Hematopoietic multipotent progenitor cell treated with erythropoietin and hydrocortisone succinate and interleukin-3 and kit ligand, for 15 days (in vitro differentiated cells): Measurements from ENCODE around the gene CDH4.

Experiments
- DNase-seq: peaks from one replicate; pipeline ENCODE4 v3.0.0-alpha.2; 2015; ENCODE audit warnings: low spot score

CDH4 gene

DNA sequence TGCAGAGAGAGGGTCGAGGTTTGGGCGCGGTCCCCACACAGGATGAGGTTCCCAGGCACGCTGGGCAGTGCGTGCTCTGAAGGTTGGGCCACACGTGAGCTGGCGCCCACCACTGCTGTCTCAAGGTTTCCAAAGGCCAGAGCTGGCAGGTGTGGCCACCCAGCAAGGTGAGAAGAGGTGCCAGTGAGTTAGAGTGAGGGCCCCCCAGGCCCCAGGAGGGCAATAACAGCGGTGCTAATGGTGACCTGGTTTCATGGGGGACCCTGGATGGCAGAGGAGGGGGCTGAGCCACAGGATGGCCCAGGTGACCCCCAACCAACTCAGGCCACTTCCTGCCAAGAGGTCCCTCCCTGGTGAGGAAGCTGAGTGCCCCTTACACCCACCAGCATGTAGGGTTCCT, 628.6 kb downstream of the CDH4 start:
- DNase-seq: no peak

DNA sequence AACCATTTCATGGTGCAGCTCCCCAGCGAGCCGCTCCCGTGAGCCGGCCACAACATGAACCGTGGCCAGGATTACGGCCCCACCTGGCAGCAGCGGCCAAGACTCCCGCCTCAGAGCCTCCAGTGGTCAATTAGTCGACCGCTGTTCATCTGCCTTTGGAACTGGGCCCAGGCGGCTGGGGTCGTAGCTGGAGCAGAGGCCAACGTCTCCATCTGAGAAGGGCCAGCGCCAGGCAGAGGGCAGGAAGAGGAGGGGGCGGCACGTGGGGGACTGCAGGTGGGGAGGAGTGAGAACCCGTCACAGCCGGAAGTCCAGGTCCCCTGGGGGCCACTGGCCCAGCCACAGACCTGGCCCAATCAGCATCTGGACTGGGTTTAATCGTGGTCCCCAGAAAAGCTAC, 629.4 kb downstream of the CDH4 start:
- no peak for DNase-seq

DNA sequence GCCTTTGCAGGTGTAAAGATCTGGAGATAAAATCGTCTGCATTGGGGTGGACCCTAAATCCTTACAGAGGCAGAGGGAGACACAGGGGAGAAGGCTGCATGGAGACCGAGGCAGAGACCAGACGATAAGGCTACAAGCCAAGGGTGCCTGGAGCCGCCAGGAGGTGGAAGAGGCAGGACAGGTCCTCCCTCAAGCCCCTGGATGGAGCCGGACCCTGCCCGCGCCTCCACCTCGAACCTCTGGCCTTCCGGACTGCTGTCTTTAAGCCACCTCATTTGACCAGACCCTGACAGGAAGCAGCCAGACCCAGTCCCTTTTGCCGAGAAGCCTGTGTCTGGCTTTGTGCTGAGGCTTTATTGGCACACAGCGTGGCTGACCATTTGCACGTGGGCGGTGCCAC, 629.8 kb downstream of the CDH4 start:
- DNase-seq: no peak

DNA sequence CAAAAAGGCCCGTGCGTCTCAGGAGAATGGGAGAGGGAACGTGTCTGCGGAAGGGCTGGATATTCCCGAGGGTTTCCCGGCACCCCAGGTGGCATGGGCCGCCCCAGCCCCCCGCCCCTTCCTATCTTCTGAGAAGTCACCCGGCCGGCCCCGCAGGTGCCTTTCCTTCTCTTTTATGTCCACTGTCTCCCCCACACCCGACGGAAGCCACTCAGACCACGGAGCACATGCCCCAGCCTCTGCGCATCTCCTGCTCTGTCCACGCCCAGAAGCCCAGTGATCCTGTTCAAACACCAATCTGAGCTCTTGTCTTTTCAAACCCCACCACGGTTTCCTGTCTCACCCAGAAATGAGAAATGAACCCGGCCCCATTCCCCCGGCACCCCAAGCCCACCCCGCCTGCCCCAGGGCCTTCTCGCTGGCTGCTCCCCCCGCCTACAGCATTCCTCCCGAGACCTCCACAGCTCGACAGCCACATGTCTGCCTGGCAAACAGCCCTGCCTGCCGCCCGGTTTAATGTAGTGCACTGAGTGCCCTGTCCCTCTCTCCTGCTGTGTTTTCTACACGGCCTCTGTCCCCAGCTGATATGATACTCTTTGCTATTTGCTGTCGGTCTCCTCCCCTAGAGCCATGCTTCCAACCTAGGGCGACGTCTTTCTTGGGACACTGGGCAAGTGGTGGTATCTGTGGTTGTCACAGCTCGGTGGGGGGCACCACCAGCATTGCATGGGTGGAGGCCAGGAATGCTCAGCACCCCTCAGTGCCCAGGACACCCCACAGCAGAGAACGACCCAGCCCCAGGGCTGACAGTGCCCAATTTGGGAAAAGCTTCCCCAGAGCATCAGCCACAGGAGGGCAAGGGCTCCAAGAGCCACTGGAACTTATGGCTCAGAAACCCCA, 630.9 kb downstream of the CDH4 start:
- DNase-seq: no peak

DNA sequence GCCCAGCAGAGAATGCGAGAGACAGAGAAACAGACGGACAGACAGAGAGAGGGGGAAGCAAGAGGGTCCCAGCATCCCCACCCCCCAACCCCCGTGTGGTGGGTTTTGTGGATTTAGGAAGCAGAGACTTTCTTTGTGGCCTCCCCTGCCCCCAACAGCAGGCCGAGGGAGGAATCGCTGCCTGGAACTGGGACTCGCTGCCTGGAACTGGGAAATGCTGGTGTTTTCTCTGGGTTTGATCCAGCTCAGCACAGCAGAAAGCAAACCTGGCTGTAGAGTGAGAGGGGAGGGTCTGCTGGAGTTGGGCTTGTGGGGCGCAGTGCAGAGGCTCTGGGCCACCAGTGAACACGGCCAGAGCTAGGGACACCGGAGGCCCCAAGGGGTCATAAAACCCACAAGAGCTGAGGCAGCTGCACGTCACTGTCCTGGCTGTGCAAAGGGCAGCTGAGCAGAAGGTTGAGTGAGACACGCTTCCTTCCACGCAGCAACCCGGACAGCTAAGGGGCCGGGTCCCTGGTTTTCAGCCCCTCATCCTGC, 631.9 kb downstream of the CDH4 start:
- no peak for DNase-seq

DNA sequence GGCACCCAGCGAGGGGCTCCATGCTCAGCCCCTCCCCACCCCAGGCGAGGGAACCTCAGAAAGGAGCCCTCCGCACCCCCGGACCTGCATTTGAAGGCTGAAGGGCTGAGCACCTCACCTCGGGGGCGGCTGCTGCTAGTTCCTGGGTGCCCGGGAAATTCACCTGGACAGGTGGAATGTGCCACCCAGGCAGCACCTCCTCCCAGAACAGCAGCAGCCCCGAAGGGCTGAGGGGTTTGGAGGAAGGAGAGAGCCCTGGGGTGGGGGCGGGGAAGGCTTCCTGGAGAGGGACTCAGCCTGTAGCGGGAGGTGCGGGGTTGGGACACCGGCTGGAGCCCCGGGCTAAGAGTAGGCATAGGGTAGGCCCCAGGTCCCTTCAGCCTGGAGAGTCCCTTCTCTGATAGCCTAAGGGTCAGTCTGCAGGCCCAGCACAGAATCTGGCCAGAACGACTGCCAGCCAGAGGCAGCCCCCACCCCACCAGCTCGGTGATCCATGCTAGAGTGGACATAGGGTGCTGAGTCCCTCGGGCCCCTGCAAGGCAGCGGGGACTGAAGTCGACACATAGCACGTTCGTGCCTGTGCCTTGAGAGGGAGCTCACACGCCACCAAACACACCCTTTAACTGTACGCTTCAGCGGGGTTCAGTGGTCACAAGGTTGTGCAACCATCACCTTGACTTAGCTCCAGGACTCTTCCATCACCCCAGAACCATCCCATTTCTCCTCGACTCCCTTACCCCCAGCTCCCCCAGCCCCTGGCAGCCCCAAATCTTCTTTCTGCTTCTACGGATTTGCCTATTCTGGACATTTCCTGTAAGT, 632.7 kb downstream of the CDH4 start:
- no peak for DNase-seq

DNA sequence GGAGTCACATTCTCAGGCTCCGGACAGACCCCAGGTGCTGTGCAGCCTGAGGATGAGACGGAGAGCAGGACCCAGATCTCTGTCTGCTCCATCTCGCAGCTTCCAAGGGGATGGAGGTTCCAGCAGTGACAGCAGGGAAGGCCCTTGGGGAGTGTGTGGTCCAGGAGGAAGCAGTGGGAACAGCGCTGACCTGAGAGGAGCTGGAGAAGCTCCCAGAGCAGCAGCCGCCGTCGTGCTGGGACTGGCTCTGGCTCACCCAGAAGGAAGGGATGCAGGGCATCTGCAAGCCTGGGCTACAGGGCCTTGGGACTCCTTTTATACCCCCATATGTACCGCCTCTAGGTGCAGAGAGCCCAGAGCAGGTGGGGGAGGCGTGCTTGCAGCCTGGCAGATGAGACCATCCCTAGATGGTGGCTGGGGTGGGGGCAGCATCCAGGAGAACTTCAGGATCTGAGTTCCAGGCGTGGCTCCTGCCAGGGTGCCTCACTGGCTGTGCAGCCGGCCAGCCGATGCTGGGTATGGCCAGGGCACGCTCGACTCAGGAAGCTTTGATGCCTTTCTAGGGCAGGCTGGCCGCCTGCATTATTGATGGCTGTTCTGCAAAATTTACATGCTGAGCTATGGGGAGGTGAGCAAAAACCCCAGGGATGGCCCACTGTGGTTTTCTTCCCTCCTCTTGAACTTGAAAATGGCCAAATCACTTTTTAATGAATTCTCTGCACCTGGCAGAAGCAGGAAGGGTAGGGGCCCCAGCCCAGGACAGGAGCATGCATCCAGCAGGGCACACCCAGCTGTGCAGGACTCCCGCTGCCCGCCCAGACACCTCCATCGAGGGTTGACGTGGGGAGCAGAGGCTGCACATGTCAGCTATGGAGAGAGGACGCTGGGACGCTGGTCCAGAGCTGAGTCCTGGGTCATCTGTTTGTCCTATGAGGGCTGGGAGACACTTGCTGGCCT, 634.0 kb downstream of the CDH4 start:
- no peak for DNase-seq

DNA sequence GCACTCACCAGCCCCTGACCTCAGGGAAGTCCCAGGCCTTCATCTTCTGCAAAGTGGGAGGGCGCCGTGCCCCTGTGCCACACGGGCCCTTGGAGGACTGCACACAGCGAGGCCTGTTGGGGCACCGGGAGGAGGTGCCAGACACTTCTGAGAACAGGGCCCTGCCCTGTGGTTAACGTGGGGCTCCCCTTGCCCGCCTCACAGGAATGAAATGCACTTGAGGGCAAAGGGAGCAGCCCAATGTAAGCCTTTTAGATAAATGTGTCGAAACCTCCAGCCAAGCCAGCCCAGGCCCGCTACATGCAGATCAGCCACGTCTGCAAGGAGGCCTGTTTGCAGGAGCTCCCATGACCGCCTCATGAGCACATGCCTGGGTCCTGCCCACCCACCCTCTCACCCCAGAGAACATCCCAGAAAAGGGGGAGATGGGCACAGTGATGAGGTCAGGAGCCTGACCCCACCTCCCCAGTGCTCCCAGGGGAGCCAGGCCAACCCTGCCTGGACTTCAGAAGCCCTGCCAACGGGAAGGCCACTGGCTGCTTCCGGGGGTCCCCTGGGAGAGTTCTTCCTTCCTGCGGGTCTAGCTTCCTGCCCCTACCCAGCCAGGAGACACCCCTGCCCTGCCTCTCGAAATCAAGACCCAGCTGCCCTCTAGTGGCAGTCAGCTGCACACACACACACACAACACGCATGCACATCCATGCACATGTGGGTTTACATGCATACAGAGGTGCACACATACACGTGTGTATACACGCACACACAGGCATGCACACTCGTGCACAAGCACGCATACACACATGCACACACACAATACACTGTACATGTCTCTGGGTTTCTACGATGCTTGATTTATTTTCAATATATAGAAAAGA, 634.9 kb downstream of the CDH4 start:
- DNase-seq: peak; percentile 3

DNA sequence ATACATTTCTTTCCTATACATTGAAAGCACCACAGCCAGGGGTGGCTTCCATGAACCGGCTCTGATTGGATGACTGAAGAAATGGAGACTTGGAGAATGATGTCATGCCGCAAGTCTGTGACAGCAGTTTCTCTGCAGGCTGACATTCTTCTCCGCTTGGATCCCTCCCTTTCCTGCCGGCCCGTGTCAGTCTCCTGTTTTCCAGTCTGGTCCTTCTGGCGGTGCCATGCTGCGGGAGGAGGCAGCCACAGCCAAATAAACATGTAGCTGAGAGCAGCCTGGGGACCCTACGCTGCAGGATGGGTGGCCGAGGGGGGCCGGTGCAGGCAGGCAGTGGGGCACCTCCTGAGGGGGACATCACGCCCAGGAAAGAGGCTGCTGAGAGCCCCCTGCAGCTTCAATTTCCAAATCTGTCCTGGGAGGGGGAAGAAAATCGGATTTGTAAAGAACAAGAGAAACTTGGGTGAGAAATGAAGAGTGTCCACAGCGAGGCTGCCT, 635.6 kb downstream of the CDH4 start:
- DNase-seq: no peak

DNA sequence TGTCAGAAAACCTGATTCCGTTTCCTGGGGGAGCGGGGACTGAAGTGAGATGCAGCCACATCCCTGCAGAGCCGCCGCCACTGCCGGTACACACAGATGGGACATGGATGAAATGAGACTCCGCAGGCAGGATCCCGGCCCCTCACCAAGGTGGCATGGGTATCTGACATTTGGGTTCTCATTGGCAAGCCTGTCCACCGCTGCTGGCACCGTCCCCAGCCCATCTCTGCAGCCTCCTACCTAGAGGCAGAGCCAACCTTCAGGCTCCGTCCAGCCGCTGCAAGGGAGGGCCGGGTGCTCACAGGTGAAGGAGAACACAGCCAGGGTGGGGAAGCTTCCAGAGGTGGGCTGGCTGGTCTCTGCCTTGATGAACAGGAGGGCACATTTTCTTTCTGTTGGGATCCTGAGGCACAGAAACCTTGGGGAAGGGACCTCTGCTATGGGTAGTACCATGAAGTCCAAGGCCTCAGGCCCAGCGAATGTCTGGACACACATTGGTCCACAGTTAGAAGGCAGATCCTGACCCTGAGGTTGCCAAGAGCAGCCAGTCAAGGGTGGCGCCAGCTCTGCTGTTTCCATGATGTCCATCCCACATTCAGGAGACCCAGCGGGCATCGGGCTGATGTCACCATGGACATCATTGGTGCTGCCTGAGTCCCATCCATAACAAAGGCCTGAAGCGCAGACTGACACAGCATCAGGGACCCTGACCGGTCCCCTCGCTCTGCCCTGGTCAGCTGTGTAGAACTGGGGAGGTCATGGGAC, 636.2 kb downstream of the CDH4 start:
- DNase-seq: no peak

DNA sequence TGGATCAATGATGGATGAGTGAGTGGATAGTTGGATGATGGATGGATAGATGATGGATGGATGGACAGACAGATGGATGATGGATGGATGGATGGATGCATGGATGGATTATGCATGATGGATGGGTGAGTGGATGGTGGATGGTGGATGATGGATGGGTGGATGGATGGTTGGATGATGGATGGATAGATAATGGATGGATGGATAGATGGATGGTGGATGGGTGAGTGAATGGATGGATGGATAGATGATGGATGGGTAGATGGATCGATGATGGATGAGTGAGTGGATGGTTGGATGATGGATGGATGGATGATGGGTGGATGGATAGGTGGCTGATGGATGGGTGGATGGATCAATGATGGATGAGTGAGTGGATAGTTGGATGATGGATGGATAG, 637.6 kb downstream of the CDH4 start:
- no peak for DNase-seq

DNA sequence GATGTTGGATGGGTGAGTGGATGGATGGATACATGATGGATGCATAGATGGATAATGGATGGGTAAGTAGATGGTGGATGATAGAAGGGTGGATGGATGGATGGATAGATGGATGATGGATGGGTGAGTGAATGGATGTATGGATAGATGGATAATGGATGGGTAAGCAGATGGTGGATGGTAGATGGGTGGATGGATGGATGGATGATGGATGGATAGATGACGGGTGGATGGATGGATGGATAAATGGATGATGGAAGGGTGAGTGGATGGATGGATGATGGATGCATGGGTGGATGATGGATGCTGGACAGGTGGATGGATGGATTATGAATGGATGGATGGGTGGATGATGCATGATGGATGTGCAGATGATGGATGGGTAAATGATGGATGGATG, 638.1 kb downstream of the CDH4 start:
- no peak for DNase-seq

DNA sequence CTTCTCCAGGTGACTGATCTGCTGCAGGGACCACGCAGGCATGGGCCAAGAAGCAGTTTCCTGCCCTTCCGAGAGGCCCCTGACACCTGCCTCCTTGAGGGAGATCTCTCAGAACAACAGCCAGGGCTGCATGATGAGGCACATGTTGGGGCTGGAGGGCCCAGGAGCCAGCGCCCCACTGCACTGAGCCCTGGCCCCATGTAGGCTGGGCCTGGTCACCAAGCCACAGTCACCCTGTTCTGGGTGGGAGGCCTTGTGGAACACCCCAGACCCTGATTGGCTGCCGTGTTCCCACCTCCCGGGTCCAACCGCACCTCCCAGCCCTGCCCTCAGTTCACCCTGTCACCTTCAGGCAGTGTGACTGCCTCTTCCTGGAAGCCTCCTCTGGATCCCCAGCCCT, 639.4 kb downstream of the CDH4 start:
- no peak for DNase-seq

DNA sequence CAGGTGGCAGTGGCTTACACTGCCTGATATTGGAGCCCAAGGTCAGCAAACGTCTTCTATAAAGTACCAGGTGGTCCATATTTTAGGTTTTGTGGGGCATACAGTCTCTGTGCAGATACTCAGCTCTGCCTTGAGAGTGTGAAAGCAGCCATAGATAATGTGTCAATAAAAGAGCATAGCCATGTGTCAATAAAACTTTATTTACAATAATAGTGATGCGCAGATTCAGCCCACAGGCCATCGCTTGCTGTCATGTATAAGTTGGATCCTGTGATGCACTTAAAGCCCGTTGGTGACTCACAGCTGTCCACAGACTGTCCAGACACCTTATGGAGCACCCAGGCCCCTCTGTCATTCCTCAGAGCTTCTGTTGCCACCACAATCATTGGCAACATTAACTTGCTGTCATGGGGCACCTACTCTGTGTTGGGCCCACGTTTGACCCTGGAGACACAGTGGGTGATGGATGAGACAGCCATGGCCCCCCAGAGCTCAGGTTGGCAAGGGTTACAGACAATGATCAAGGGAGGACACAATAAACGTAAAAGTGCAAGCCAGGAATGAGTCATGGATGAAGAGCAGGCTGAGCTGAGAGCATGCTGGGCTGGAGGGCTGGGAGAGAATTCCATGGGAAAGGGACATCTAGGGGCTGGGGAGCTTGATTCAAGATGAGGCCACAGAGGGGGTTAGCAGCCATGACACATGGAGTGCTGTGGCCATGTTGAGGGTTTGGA, 640.0 kb downstream of the CDH4 start:
- DNase-seq: no peak

DNA sequence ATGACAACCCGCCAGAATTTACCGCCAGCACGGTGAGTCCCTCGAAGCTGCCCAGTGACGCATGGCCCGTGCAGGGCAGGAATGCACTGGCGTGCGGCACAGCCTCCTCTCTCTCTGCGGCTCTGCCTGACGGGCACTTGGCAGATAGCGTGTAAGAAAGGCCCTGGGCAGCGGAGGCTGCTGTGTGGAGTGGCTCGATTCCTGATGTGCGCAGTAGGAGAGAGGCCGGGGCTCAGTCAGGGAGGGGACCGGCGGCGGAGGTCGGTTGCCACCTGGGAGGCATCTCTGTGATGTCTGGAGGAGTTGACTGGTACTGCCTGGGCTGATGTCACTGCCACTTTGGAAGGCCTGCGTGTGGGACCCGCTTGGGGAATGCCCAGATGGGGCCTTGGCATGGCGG, 643.0 kb downstream of the CDH4 start:
- DNase-seq: no peak

DNA sequence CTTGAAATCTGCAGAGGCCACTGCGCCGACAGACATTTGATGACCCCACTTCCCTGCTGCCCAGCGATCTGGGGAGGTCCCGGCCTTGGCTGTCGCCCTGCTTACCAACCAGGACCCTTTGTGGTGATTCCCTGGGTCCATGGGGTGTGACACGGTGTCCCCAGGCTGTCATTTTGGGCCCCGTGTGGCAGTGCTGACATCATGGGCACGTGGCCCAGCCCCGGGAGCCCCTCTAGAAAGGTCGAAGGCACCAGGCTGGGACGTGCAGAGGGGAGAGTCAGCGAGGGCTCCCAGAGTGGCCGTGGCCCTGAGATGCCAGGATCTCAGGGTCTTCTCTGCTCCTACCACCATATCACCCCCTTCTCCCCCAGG, 643.6 kb downstream of the CDH4 start:
- DNase-seq: no peak

DNA sequence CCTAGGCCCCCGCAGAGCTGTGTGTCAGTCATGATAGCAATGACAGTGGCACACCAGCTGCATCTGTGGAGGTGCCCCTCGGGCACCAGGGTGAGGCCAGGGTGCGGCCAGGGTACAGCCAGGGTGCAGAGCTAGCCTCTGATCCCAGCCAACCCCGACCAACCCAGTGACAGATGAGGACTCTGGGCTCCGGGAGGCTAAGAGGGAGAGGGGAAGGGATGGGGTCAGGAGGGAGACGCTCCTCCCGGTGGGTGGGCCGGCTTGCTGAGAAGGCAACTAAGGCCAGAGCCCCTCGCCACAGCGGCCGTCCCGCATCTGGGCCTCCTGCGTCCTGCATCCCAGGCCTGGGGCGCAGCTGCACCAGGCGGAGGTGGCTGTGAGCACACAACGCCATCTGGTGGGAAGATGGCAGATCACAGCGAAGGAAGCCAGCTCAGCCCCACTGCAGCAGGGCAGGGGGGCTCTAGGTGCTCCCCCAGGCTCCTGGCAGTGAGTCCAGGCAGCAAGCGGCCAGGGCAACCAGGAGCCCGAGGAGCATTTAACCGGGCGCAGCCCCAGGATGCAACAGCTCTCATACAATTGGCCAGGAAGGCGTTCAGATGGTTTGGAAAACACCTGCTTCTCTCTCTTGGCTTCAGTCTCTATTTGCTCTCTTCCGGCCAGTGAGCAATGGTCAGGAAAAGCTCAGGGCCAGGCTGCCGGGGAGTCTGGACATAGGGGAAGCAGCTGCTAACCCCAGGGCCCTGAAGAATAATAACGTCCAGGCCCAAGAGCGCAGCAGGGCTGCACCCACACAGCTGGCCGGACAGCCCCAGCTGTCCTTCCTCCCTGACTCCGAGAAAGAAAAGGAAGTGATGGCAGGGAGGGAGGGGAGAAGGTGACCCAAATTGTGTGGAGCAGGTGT, 644.2 kb downstream of the CDH4 start:
- peak; percentile 5 for DNase-seq
